SU-DHL-6 (cell line): ENCODE data around the gene SEMA6A.

ENCODE experiments used
- H2AFZ ChIP-seq: fragments of 200-600 bp; sonication (generic); 2 replicates; pipeline ENCODE4 v1.6.1; 2014; ENCODE audit warnings: low read depth, mild to moderate bottlenecking, moderate library complexity, mixed read lengths, antibody characterized with exemption, low read length; ENCODE audit not compliant: severe bottlenecking
- H3F3A ChIP-seq: fragments of 200-600 bp; shearing (Covaris generic); 2 replicates; pipeline ENCODE4 v1.6.0; 2016; ENCODE audit warnings: antibody characterized with exemption, mild to moderate bottlenecking; ENCODE audit not compliant: insufficient read depth
- H3K27ac ChIP-seq: fragments of 200-600 bp; sonication (generic); 2 replicates; pipeline ENCODE4 v1.5.1; 2016; ENCODE audit warnings: low read depth, mild to moderate bottlenecking, low read length, moderate library complexity, mixed read lengths
- H3K27me3 ChIP-seq: fragments of 200-600 bp; sonication (generic), shearing (Covaris generic); 2 replicates; pipeline ENCODE4 v1.6.0; 2014; ENCODE audit warnings: mild to moderate bottlenecking, low read length
- H3K36me3 ChIP-seq: fragments of 200-600 bp; sonication (generic); 2 replicates; pipeline ENCODE4 v1.6.1; 2014; ENCODE audit warnings: mild to moderate bottlenecking, low read length, mixed read lengths
- H3K4me2 ChIP-seq: fragments of 300-600, 200-600 bp; shearing (Covaris generic), sonication (generic); 2 replicates; pipeline ENCODE4 v1.6.0; 2014; ENCODE audit warnings: low read length, low read depth, mild to moderate bottlenecking; ENCODE audit not compliant: poor library complexity, severe bottlenecking
- H3K4me3 ChIP-seq: fragments of 200-600 bp; sonication (generic); 2 replicates; pipeline ENCODE4 v1.5.1; 2014; ENCODE audit warnings: antibody characterized with exemption, low read length, mild to moderate bottlenecking, mixed read lengths; ENCODE audit not compliant: insufficient read depth, poor library complexity, severe bottlenecking
- H3K79me2 ChIP-seq: fragments of 200-600 bp; sonication (generic); 2 replicates; pipeline ENCODE4 v1.6.1; 2014; ENCODE audit warnings: mild to moderate bottlenecking, low read length, moderate library complexity; ENCODE audit not compliant: insufficient read depth
- H3K9ac ChIP-seq: fragments of 200-600 bp; sonication (generic); 2 replicates; pipeline ENCODE4 v1.7.0; 2014; ENCODE audit warnings: mild to moderate bottlenecking, low read length
- H3K9me2 ChIP-seq: fragments of 200-600 bp; sonication (generic); replicated peaks from 2 replicates; pipeline ENCODE4 v1.6.1; 2014; ENCODE audit warnings: low read length; ENCODE audit not compliant: insufficient read depth
- H3K9me3 ChIP-seq: fragments of 200-600 bp; sonication (generic); 2 replicates; pipeline ENCODE4 v1.6.1; 2014; ENCODE audit warnings: low read length, mixed read lengths; ENCODE audit not compliant: insufficient read depth
- H4K20me1 ChIP-seq: fragments of 200-600 bp; sonication (generic); 2 replicates; pipeline ENCODE4 v1.6.1; 2014; ENCODE audit warnings: low read depth, mild to moderate bottlenecking, antibody characterized with exemption, low read length, moderate library complexity, mixed read lengths
- CTCF ChIP-seq: fragments of 200-600 bp; sonication (generic); IDR thresholded peaks from one replicate; pipeline ENCODE4 v1.5.1; 2017; ENCODE audit warnings: antibody characterized with exemption, mild to moderate bottlenecking, low read length, moderate library complexity; ENCODE audit not compliant: insufficient read depth, poor library complexity, severe bottlenecking
- EZH2phosphoT487 ChIP-seq: fragments of 200-600 bp; sonication (generic), shearing (Covaris generic); conservative IDR thresholded peaks from 2 replicates; pipeline ENCODE4 v1.6.1; 2018; ENCODE audit warnings: mild to moderate bottlenecking, antibody characterized with exemption, low read length, moderate library complexity, mixed read lengths

Gene SEMA6A

GRCh38 chr5:116557669-116558271 lies 16.9 kb downstream of the SEMA6A start:
- H3K36me3 ChIP-seq = no peaks in the 10 kb centered on the region
- no peak overlapping the region for H3K4me3 ChIP-seq
- H2AFZ ChIP-seq = no peak overlapping the region
- no peak overlapping the region for H3K9ac ChIP-seq
- no peaks in the 10 kb centered on the region for H3K27me3 ChIP-seq
- no peaks in the 10 kb centered on the region for H3K79me2 ChIP-seq
- H3K9me3 ChIP-seq = no peaks in the 10 kb centered on the region
- H3K4me2 ChIP-seq = no peak overlapping the region
- H3K27ac ChIP-seq = no peak overlapping the region
- TF ChIP-seq CTCF = peak; percentile 60
- no peak for TF ChIP-seq EZH2phosphoT487
- no peaks in the 10 kb centered on the region for H3K9me2 ChIP-seq
- no peaks in the 10 kb centered on the region for H4K20me1 ChIP-seq
- no peaks in the 10 kb centered on the region for H3F3A ChIP-seq

- Histone ChIP-seq H3K4me2 (no peak overlapping the region), H3K27me3 (no peaks in the 10 kb centered on the region), H3K27ac (no peak overlapping the region), H3K79me2 (no peaks in the 10 kb centered on the region), H3K9me3 (no peaks in the 10 kb centered on the region), H3K4me3 (no peak overlapping the region), H3K9ac (no peak overlapping the region), H4K20me1 (no peaks in the 10 kb centered on the region), H2AFZ (no peak overlapping the region), H3F3A (no peaks in the 10 kb centered on the region), H3K9me2 (no peaks in the 10 kb centered on the region), H3K36me3 (no peaks in the 10 kb centered on the region)
- TF ChIP-seq CTCF (no peak), EZH2phosphoT487 (no peak)
These were observed 19.9 kb downstream of the SEMA6A start for GRCh38 chr5:116554764-116555163.

- Histone ChIP-seq H3K4me2 (no peak overlapping the region), H3K27me3 (no peaks in the 10 kb centered on the region), H3K36me3 (no peaks in the 10 kb centered on the region), H3F3A (no peaks in the 10 kb centered on the region), H3K79me2 (no peaks in the 10 kb centered on the region), H2AFZ (no peak overlapping the region), H3K4me3 (no peak overlapping the region), H3K9ac (no peak overlapping the region), H3K27ac (no peak overlapping the region), H3K9me2 (no peaks in the 10 kb centered on the region), H3K9me3 (no peaks in the 10 kb centered on the region), H4K20me1 (no peaks in the 10 kb centered on the region)
- TF ChIP-seq EZH2phosphoT487 = no peak
These were observed 21.3 kb downstream of the SEMA6A start for GRCh38 chr5:116553366-116553765.

GRCh38 chr5:116550082-116550481 lies 24.5 kb downstream of the SEMA6A start:
- no peaks in the 10 kb centered on the region for H3K9me2 ChIP-seq
- H3K36me3 ChIP-seq = no peaks in the 10 kb centered on the region
- no peaks in the 10 kb centered on the region for H4K20me1 ChIP-seq
- TF ChIP-seq EZH2phosphoT487 (no peak), CTCF (no peak)
- no peaks in the 10 kb centered on the region for H3K79me2 ChIP-seq
- no peak overlapping the region for H3K27ac ChIP-seq
- H3K9ac ChIP-seq = no peak overlapping the region
- no peak overlapping the region for H2AFZ ChIP-seq
- H3K27me3 ChIP-seq = no peaks in the 10 kb centered on the region
- H3K4me2 ChIP-seq = no peak overlapping the region
- peaks cover 7% of the 10 kb centered on the region; the same call in 1 of the 2 replicates for H3K9me3 ChIP-seq
- H3F3A ChIP-seq = no peaks in the 10 kb centered on the region
- H3K4me3 ChIP-seq = no peak overlapping the region
